T-helper 17 cell (primary cell): Measurements from ENCODE around the gene SLC25A21. TPM values are rescaled to one million over a fixed set of nuclear protein-coding genes. Genes with fewer than 3 reads are reported as not detected.

Experiments
- total RNA-seq, 4 donors: library from RNA in 2 of 4; stranded (reverse) in 2 of 4; gene quantifications; one replicate each; pipeline ENCODE4 v1.2.3 and lab custom pipeline; 2022 to 2026

The SLC25A21 gene
- total RNA-seq, 2 donors from 2014 or later, result not detected

Other genes starting within 250 kb of the SLC25A21 start
- under 1 TPM; 0.32 to 0.73 TPM for gene MIPOL1, start 25.3 kb upstream of the SLC25A21 start, total RNA-seq